ENCODE measurements around the gene TRPV5.

GRCh38 chr7:142887282-142888015, 46.1 kb downstream of the TRPV5 start:
- no peak for TF ChIP-seq CTCF (IDR thresholded peaks at IDR 0.05)
- TF ChIP-seq POLR2AphosphoS5 (IDR thresholded peaks at IDR 0.05): no peak
- TF ChIP-seq EP300 (IDR thresholded peaks at IDR 0.05; ENCODE audit: low read depth): no peak
- no peak for TF ChIP-seq POLR2A (IDR thresholded peaks at IDR 0.05)

All from transverse colon (tissue), 4 donors.